ENCODE data around the gene IPO5.

IPO5 gene

DNA sequence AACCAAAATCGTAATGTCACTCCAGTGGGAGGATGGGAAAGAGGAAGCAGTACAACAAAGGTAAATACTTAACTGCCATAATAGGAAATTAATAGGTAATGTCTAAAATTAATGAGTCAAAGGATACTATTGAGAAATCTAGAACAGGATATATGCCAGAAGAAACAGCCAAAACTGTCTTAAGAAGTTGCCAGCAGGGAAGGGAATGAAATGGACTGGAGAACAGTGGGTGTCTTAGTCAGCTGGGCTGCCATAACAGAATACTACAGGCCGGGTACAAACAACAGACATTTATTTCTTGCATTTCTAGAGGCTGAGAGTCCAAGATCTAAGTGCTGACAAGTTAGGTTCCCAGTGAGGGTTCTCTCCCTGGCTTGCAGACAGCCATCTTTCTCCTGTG is 40.3 kb upstream of the IPO5 start:
- Histone ChIP-seq H3K36me3 (replicated peaks) (no peaks in the 10 kb centered on the region), H3K27ac (no peak overlapping the region), H3K4me3 (ENCODE audit: low read depth, low read length) (no peak overlapping the region), H3K27me3 (replicated peaks) (no peaks in the 10 kb centered on the region)
- TF ChIP-seq, protein P1, sequence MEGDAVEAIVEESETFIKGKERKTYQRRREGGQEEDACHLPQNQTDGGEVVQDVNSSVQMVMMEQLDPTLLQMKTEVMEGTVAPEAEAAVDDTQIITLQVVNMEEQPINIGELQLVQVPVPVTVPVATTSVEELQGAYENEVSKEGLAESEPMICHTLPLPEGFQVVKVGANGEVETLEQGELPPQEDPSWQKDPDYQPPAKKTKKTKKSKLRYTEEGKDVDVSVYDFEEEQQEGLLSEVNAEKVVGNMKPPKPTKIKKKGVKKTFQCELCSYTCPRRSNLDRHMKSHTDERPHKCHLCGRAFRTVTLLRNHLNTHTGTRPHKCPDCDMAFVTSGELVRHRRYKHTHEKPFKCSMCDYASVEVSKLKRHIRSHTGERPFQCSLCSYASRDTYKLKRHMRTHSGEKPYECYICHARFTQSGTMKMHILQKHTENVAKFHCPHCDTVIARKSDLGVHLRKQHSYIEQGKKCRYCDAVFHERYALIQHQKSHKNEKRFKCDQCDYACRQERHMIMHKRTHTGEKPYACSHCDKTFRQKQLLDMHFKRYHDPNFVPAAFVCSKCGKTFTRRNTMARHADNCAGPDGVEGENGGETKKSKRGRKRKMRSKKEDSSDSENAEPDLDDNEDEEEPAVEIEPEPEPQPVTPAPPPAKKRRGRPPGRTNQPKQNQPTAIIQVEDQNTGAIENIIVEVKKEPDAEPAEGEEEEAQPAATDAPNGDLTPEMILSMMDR (IDR thresholded peaks at IDR 0.05; ENCODE audit: low read depth, low read length, missing control alignments) = no peak
- in situ Hi-C loops (cut with HindIII; ENCODE audit: low pct_ligation_motif_present, low sequenced_read_pairs) = no loop called here
- DNase-seq = no peak

DNA sequence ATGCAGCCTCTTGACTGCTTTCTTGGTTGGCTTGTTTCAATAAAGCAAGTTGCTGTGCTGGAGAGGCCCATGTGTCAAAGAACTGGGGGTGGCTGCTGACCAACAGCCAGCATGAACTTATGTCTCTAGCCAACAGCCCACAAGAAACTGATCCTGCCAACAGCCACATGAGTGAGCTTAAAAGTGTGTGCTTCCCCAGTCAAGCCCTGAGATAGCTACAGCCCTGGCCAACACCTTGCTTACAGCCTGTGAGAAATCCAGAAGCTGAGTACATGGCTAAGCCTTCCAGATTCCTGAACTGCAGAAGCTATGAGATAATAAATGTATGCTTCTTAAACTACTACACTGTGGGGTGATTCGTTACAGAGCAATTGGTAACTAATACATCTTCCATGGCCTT is 38.9 kb upstream of the IPO5 start:
- no peak for DNase-seq
- TF ChIP-seq, protein P1 (IDR thresholded peaks at IDR 0.05; ENCODE audit: low read depth, low read length, missing control alignments) = no peak
- no peaks in the 10 kb centered on the region for H3K36me3 ChIP-seq (replicated peaks)
- H3K27ac ChIP-seq = no peak overlapping the region
- no peaks in the 10 kb centered on the region for H3K27me3 ChIP-seq (replicated peaks)
- no peak overlapping the region for H3K4me3 ChIP-seq (ENCODE audit: low read depth, low read length)
- in situ Hi-C loops (cut with HindIII; ENCODE audit: low pct_ligation_motif_present, low sequenced_read_pairs) = no loop called here

DNA sequence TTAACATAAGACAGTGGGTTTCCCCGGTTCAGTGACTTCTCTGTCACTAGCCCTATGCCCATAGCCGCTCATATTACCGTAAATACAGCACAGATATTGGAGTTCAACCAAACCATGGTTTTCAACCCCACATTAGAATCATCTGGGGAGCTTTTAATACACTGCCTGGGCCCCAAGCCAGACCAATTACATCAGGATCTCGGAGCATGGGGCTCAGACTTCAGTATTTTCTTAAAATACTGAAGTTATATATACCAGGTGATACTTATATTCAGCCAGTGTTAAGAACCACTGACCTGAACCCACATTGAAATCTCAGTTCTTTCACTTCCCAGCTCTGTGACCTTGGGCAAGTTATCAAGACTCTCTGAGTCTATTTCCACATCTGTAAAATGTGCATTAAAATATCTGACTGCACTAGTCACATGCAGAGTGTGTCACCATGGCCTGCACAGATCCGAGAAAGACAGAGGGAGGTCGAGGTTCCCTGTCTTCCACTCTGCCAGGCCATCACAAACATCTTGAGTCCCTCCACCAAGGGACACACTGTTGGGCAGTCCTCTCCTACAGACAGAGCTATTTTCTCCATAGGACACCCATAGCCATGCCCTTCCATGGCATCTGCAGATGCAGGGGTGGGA is 32.2 kb upstream of the IPO5 start:
- H3K27ac ChIP-seq = no peak overlapping the region
- no peak overlapping the region for H3K4me3 ChIP-seq (ENCODE audit: low read depth, low read length)
- in situ Hi-C loops (cut with HindIII; ENCODE audit: low pct_ligation_motif_present, low sequenced_read_pairs) = no loop called here
- TF ChIP-seq, protein P1 (IDR thresholded peaks at IDR 0.05; ENCODE audit: low read depth, low read length, missing control alignments) = no peak
- no peak for DNase-seq
- H3K27me3 ChIP-seq (replicated peaks) = no peaks in the 10 kb centered on the region
- H3K36me3 ChIP-seq (replicated peaks) = no peaks in the 10 kb centered on the region

DNA sequence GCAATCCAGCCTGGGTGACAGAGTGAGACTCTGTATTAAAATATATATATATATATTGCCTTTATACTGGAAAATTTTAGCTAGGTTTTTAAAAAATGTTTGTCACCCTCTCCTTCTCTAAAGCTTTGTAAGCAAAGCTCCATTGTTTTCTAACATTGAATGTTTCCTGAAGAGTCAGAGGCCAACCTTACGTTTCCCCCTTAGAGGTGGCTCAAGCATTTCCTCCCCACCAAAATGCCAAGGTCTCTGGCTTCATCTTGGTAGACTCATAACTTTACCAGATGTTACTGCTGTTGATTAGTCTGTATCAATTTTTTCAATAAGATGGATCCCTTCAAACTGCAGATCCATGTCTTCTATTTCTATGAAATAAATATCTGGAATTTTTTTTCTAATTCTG is 25.2 kb upstream of the IPO5 start:
- in situ Hi-C loops (cut with HindIII; ENCODE audit: low pct_ligation_motif_present, low sequenced_read_pairs) = no loop called here
- no peaks in the 10 kb centered on the region for H3K27me3 ChIP-seq (replicated peaks)
- no peak overlapping the region for H3K27ac ChIP-seq
- no peak for DNase-seq
- no peak overlapping the region for H3K4me3 ChIP-seq (ENCODE audit: low read depth, low read length)
- H3K36me3 ChIP-seq (replicated peaks) = no peaks in the 10 kb centered on the region
- TF ChIP-seq, protein P1 (IDR thresholded peaks at IDR 0.05; ENCODE audit: low read depth, low read length, missing control alignments) = no peak

DNA sequence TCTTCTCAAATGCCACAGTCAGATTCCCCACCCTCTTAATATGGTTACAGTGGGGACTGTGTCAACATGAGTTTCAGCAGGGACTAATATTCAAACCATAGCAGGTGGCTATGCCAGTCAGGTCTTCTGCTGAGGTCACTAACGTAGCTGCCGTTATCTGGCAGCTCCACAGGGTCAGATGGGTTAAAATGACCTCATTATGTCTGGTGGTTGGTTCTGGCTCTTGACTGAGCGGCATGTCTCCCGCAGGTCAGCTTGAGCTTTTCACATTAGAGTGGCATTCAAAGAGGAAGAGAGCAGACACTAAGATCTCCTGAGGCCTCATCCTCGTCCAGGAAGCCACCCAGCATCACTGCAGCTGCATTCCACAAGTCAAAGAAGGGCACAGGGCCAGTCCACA is 21.4 kb upstream of the IPO5 start:
- TF ChIP-seq, protein P1 (IDR thresholded peaks at IDR 0.05; ENCODE audit: low read depth, low read length, missing control alignments) = no peak
- H3K4me3 ChIP-seq (ENCODE audit: low read depth, low read length) = no peak overlapping the region
- no peaks in the 10 kb centered on the region for H3K27me3 ChIP-seq (replicated peaks)
- no peak overlapping the region for H3K27ac ChIP-seq
- H3K36me3 ChIP-seq (replicated peaks) = no peaks in the 10 kb centered on the region
- DNase-seq = no peak
- in situ Hi-C loops (cut with HindIII; ENCODE audit: low pct_ligation_motif_present, low sequenced_read_pairs) = no loop called here

DNA sequence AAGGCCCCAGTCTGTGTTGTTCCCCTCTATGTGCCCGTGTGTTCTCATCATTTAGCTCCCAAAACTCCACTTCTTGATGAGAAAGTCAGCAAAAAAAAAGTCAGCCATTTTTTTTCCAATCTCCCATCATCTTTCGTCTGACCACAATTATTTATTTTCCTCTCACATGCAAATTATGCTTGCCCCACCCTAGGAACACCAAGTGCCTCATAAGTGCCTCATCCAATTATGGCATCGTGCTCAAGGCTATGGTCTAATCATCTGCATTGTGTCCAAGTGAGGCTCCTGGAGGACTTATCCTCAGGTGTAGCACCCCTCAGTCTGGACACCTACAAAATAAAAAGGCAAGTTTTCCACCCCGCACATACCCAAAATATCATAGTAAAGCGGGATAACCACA is 20.8 kb upstream of the IPO5 start:
- Histone ChIP-seq H3K27me3 (replicated peaks) (no peaks in the 10 kb centered on the region), H3K36me3 (replicated peaks) (no peaks in the 10 kb centered on the region), H3K27ac (no peak overlapping the region), H3K4me3 (ENCODE audit: low read depth, low read length) (no peak overlapping the region)
- DNase-seq = no peak
- TF ChIP-seq, protein P1 (IDR thresholded peaks at IDR 0.05; ENCODE audit: low read depth, low read length, missing control alignments) = no peak
- in situ Hi-C loops (cut with HindIII; ENCODE audit: low pct_ligation_motif_present, low sequenced_read_pairs) = no loop called here
